ENCODE data around the gene ELF3.
"Not testable (repeated sequence)": the region's sequence is repeated elsewhere in the genome, so short reads cannot be mapped to it uniquely, and the experiment has no call there.

GRCh38 chr1:202062636-202063035 is 52.2 kb downstream of the ELF3 start:
- not testable (repeated sequence) for TF ChIP-seq CTCF, POLR2A (IDR thresholded peaks at IDR 0.05)

All from adrenal gland (tissue), 5 donors.